Measurements from ENCODE around the gene GRIK1.

The GRIK1 gene

DNA sequence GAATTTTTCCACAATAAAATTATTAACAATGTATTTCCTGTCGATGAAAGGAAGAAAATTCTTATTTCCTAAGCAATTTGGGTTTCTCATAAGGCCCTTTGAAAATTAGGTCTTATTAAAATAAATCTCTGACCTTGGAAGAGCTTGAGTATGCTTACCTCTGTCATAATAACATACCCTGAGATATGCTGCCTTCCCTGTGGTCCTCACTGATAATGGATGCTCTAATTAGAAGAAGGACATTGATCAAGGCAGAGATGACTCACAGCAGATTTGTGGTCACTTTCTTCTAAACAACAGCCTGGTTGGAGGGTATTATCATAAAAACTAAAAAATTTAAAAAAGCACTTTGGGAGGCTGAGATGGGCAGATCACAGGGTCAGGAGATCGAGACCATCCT, 217.8 kb downstream of the GRIK1 start:
- Mint-ChIP-seq H3K4me1 (ENCODE audit: low read depth) (no peaks in the 10 kb centered on the region), H3K9me3 (no peaks in the 10 kb centered on the region), H3K4me3 (no peak overlapping the region), H3K27ac (no peak overlapping the region), H3K36me3 (ENCODE audit: low read depth) (no peaks in the 10 kb centered on the region), H3K27me3 (ENCODE audit: low read depth) (no peaks in the 10 kb centered on the region)
- no peak for DNase-seq (ENCODE audit: low spot score)

DNA sequence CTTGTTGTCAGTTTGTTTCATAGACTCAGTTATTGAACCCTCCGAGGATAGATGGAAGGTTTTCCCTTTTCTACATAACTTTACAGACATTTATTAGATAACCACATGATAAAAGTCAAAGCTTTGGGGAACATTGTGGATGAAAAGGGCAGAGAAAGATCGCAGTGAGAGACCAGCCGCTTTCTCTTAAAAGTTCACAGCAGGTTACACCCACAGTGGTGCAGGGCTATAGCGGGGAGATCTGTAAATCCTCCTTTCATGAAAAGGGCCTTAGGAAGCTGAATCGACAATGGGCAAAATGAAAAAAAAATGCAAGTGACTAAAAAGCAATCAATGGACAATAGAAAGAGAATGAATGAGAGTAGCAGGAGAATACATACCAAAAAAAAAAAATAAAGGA, 218.6 kb downstream of the GRIK1 start:
- Mint-ChIP-seq H3K9me3 (no peaks in the 10 kb centered on the region), H3K36me3 (ENCODE audit: low read depth) (no peaks in the 10 kb centered on the region), H3K27ac (no peak overlapping the region), H3K27me3 (ENCODE audit: low read depth) (no peaks in the 10 kb centered on the region), H3K4me1 (ENCODE audit: low read depth) (no peaks in the 10 kb centered on the region), H3K4me3 (no peak overlapping the region)
- DNase-seq (ENCODE audit: low spot score): no peak

DNA sequence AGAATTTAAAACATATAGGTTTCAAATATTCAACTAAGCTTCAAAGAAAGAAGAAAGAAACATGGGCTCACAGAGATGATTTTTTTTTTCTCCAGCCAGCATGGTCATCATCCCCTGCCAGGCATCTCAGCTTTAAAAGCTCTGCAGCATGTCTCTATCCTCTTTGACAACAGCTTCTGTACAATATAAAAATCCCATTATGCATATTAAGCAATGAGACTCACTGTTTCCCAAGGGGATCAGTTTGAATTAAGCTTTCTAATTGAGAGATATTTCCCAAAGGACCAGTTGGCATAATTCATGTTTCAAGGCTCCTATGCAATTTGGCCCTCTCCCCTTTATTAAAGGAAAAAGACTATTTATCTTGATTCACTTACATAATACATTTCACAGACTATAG, 220.3 kb downstream of the GRIK1 start:
- no peak overlapping the region for H3K4me3 Mint-ChIP-seq
- no peaks in the 10 kb centered on the region for H3K27me3 Mint-ChIP-seq (ENCODE audit: low read depth)
- H3K9me3 Mint-ChIP-seq: no peaks in the 10 kb centered on the region
- DNase-seq (ENCODE audit: low spot score): no peak
- H3K27ac Mint-ChIP-seq: no peak overlapping the region
- no peaks in the 10 kb centered on the region for H3K36me3 Mint-ChIP-seq (ENCODE audit: low read depth)
- no peaks in the 10 kb centered on the region for H3K4me1 Mint-ChIP-seq (ENCODE audit: low read depth)

GRCh38 chr21:29718081-29718815, 221.5 kb downstream of the GRIK1 start:
- Mint-ChIP-seq H3K9me3 (no peaks in the 10 kb centered on the region), H3K27me3 (ENCODE audit: low read depth) (no peaks in the 10 kb centered on the region), H3K36me3 (ENCODE audit: low read depth) (no peaks in the 10 kb centered on the region), H3K4me3 (no peak overlapping the region), H3K27ac (no peak overlapping the region), H3K4me1 (ENCODE audit: low read depth) (no peaks in the 10 kb centered on the region)
- no peak for DNase-seq (ENCODE audit: low spot score)

DNA sequence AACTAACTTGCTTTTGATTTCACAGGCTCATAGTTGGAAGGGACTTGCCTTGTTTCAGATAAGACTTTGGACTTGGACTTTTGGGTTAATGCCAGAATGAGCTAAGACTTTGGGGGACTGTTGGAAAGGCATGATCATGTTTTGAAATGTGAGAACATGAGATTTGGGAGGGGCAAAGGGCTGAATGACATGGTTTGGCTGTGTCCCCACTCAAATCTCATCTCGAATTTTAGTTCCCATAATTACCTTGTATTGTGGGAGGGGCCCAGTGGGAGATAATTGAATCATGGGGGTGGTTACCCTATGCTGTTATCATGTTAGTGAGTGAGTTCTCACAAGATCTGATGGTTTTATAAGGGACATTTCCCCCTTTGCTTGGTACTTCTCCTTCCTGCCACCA, 222.1 kb downstream of the GRIK1 start:
- Mint-ChIP-seq H3K36me3 (ENCODE audit: low read depth) (no peaks in the 10 kb centered on the region), H3K4me3 (no peak overlapping the region), H3K27ac (no peak overlapping the region), H3K4me1 (ENCODE audit: low read depth) (no peaks in the 10 kb centered on the region), H3K9me3 (no peaks in the 10 kb centered on the region), H3K27me3 (ENCODE audit: low read depth) (no peaks in the 10 kb centered on the region)
- no peak for DNase-seq (ENCODE audit: low spot score)

- Mint-ChIP-seq H3K4me3 (no peak overlapping the region), H3K36me3 (ENCODE audit: low read depth) (no peaks in the 10 kb centered on the region), H3K27ac (no peak overlapping the region), H3K9me3 (no peaks in the 10 kb centered on the region), H3K4me1 (ENCODE audit: low read depth) (no peaks in the 10 kb centered on the region), H3K27me3 (ENCODE audit: low read depth) (no peaks in the 10 kb centered on the region)
- no peak for DNase-seq (ENCODE audit: low spot score)
These were observed 223.0 kb downstream of the GRIK1 start for GRCh38 chr21:29716753-29717152.

GRCh38 chr21:29715089-29715488, 224.7 kb downstream of the GRIK1 start:
- Mint-ChIP-seq H3K4me3 (no peak overlapping the region), H3K9me3 (no peaks in the 10 kb centered on the region), H3K27ac (no peak overlapping the region), H3K36me3 (ENCODE audit: low read depth) (no peaks in the 10 kb centered on the region), H3K4me1 (ENCODE audit: low read depth) (no peaks in the 10 kb centered on the region), H3K27me3 (ENCODE audit: low read depth) (no peaks in the 10 kb centered on the region)
- no peak for DNase-seq (ENCODE audit: low spot score)

- H3K9me3 Mint-ChIP-seq: no peaks in the 10 kb centered on the region
- no peak overlapping the region for H3K27ac Mint-ChIP-seq
- H3K4me3 Mint-ChIP-seq: no peak overlapping the region
- DNase-seq (ENCODE audit: low spot score): no peak
- no peaks in the 10 kb centered on the region for H3K4me1 Mint-ChIP-seq (ENCODE audit: low read depth)
- no peaks in the 10 kb centered on the region for H3K36me3 Mint-ChIP-seq (ENCODE audit: low read depth)
- H3K27me3 Mint-ChIP-seq (ENCODE audit: low read depth): no peaks in the 10 kb centered on the region
These were observed 227.0 kb downstream of the GRIK1 start for GRCh38 chr21:29712818-29713217.

DNA sequence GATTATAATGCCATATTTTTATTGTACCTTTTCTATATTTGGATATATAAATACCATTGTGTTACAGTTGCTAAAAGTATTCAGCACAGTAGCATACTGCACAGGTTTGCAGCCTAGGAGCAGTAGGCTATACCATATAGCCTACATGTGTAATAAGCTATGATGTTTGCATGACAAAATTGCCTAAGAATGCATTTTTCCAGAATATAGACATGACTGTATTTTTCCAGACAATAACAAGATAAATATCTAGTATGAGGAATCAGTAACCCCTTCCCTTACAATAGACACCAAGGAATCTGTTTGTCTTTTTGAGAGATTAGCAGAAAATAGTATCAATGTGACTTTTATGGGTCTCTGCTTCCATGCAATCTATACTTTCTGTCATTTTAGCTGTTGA, 228.6 kb downstream of the GRIK1 start:
- DNase-seq (ENCODE audit: low spot score): no peak
- Mint-ChIP-seq H3K27me3 (ENCODE audit: low read depth) (no peaks in the 10 kb centered on the region), H3K4me3 (no peak overlapping the region), H3K27ac (no peak overlapping the region), H3K4me1 (ENCODE audit: low read depth) (no peaks in the 10 kb centered on the region), H3K9me3 (no peaks in the 10 kb centered on the region), H3K36me3 (ENCODE audit: low read depth) (no peaks in the 10 kb centered on the region)

- no peak overlapping the region for H3K27ac Mint-ChIP-seq
- no peaks in the 10 kb centered on the region for H3K27me3 Mint-ChIP-seq (ENCODE audit: low read depth)
- no peaks in the 10 kb centered on the region for H3K36me3 Mint-ChIP-seq (ENCODE audit: low read depth)
- H3K4me1 Mint-ChIP-seq (ENCODE audit: low read depth): no peaks in the 10 kb centered on the region
- no peak overlapping the region for H3K4me3 Mint-ChIP-seq
- no peak for DNase-seq (ENCODE audit: low spot score)
- no peaks in the 10 kb centered on the region for H3K9me3 Mint-ChIP-seq
These were observed 229.3 kb downstream of the GRIK1 start for GRCh38 chr21:29710498-29710897.

- H3K27ac Mint-ChIP-seq: no peak overlapping the region
- H3K36me3 Mint-ChIP-seq (ENCODE audit: low read depth): no peaks in the 10 kb centered on the region
- H3K4me3 Mint-ChIP-seq: no peak overlapping the region
- H3K4me1 Mint-ChIP-seq (ENCODE audit: low read depth): no peaks in the 10 kb centered on the region
- no peak for DNase-seq (ENCODE audit: low spot score)
- H3K27me3 Mint-ChIP-seq (ENCODE audit: low read depth): no peaks in the 10 kb centered on the region
- no peaks in the 10 kb centered on the region for H3K9me3 Mint-ChIP-seq
These were observed 231.4 kb downstream of the GRIK1 start for GRCh38 chr21:29708401-29708800.

GRCh38 chr21:29704719-29705118, 235.1 kb downstream of the GRIK1 start:
- Mint-ChIP-seq H3K36me3 (ENCODE audit: low read depth) (no peaks in the 10 kb centered on the region), H3K27me3 (ENCODE audit: low read depth) (no peaks in the 10 kb centered on the region), H3K27ac (no peak overlapping the region), H3K9me3 (no peaks in the 10 kb centered on the region), H3K4me3 (no peak overlapping the region), H3K4me1 (ENCODE audit: low read depth) (no peaks in the 10 kb centered on the region)
- no peak for DNase-seq (ENCODE audit: low spot score)

GRCh38 chr21:29701676-29702075, 238.1 kb downstream of the GRIK1 start:
- Mint-ChIP-seq H3K4me3 (no peak overlapping the region), H3K36me3 (ENCODE audit: low read depth) (no peaks in the 10 kb centered on the region), H3K4me1 (ENCODE audit: low read depth) (peaks cover 4% of the 10 kb centered on the region), H3K27me3 (ENCODE audit: low read depth) (no peaks in the 10 kb centered on the region), H3K9me3 (no peaks in the 10 kb centered on the region), H3K27ac (no peak overlapping the region)
- DNase-seq (ENCODE audit: low spot score): no peak

- H3K4me3 Mint-ChIP-seq: no peak overlapping the region
- H3K27ac Mint-ChIP-seq: no peak overlapping the region
- H3K4me1 Mint-ChIP-seq (ENCODE audit: low read depth): peaks cover 4% of the 10 kb centered on the region
- no peaks in the 10 kb centered on the region for H3K9me3 Mint-ChIP-seq
- H3K27me3 Mint-ChIP-seq (ENCODE audit: low read depth): no peaks in the 10 kb centered on the region
- no peaks in the 10 kb centered on the region for H3K36me3 Mint-ChIP-seq (ENCODE audit: low read depth)
- no peak for DNase-seq (ENCODE audit: low spot score)
These were observed 242.1 kb downstream of the GRIK1 start for GRCh38 chr21:29697555-29698193.

DNA sequence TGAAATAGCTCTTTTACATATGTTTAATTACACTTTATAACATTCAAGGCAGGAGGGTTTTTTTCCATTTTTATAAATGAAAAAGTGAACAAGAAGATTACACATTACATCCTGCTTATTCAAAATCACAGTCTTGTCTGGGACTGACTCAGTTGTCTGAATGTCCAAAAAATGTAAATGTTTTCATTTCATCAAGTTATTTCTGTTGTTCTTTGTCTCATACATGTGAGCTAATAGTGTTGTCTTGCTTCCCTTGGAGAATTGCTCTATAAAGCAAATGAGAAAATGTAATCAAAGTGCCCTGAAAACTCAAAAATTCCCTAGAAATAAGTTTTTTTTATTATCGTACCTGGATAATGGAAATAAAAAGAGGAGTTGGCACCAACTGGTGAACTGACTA, 242.9 kb downstream of the GRIK1 start:
- no peaks in the 10 kb centered on the region for H3K27me3 Mint-ChIP-seq (ENCODE audit: low read depth)
- H3K36me3 Mint-ChIP-seq (ENCODE audit: low read depth): no peaks in the 10 kb centered on the region
- no peaks in the 10 kb centered on the region for H3K9me3 Mint-ChIP-seq
- H3K27ac Mint-ChIP-seq: no peak overlapping the region
- DNase-seq (ENCODE audit: low spot score): no peak
- no peak overlapping the region for H3K4me3 Mint-ChIP-seq
- H3K4me1 Mint-ChIP-seq (ENCODE audit: low read depth): peaks cover 4% of the 10 kb centered on the region
